Measurements from ENCODE around the gene AIFM2.

AIFM2 gene

DNA sequence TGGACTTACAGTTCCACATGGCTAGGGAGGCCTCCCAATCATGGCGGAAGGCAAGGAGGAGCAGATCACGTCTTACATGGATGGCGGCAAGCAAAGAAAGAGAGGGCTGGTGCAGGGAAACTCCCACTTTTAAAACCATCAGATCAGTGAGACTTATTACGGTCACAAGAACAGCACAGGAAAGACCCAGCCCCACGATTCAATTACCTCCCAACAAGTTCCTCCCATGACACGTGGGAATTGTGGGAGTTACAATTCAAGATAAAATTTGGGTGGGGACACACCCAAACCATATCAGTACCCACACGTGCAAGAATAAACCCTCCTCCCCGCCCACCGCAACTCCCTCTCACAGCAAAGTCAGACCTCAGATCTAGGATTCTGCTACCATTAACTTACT is 4.5 kb upstream of the AIFM2 start:
- no peaks in the 10 kb centered on the region for H3K9me2 ChIP-seq (replicated peaks; ENCODE audit: control insufficient read depth, low read length)
- no peak overlapping the region for H3K4me3 ChIP-seq (ENCODE audit: low read length)
- no peaks in the 10 kb centered on the region for H3K9me3 ChIP-seq (ENCODE audit: control insufficient read depth, insufficient read depth, low read length)
- no peak for TF ChIP-seq EZH2phosphoT487 (IDR thresholded peaks at IDR 0.05; ENCODE audit: borderline replicate concordance, low read length)
- TF ChIP-seq, protein P1, sequence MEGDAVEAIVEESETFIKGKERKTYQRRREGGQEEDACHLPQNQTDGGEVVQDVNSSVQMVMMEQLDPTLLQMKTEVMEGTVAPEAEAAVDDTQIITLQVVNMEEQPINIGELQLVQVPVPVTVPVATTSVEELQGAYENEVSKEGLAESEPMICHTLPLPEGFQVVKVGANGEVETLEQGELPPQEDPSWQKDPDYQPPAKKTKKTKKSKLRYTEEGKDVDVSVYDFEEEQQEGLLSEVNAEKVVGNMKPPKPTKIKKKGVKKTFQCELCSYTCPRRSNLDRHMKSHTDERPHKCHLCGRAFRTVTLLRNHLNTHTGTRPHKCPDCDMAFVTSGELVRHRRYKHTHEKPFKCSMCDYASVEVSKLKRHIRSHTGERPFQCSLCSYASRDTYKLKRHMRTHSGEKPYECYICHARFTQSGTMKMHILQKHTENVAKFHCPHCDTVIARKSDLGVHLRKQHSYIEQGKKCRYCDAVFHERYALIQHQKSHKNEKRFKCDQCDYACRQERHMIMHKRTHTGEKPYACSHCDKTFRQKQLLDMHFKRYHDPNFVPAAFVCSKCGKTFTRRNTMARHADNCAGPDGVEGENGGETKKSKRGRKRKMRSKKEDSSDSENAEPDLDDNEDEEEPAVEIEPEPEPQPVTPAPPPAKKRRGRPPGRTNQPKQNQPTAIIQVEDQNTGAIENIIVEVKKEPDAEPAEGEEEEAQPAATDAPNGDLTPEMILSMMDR (IDR thresholded peaks at IDR 0.05; ENCODE audit: low read depth, low read length, poor library complexity, severe bottlenecking) = no peak
- H4K20me1 ChIP-seq (ENCODE audit: control insufficient read depth, insufficient read depth, low read depth, low read length) = no peaks in the 10 kb centered on the region
- H3K4me2 ChIP-seq (ENCODE audit: low read length) = no peak overlapping the region
- peaks cover 23% of the 10 kb centered on the region for H3F3A ChIP-seq (ENCODE audit: control insufficient read depth, insufficient read depth)
- H3K79me2 ChIP-seq (ENCODE audit: control insufficient read depth, low read length) = peaks cover 4% of the 10 kb centered on the region
- peaks cover 12% of the 10 kb centered on the region for H3K4me1 ChIP-seq (ENCODE audit: control insufficient read depth, low read length)
- peaks cover 21% of the 10 kb centered on the region for H3K36me3 ChIP-seq (ENCODE audit: control insufficient read depth, low read length)
- H3K27me3 ChIP-seq (ENCODE audit: control insufficient read depth, low read length) = no peaks in the 10 kb centered on the region
- no peak overlapping the region for H3K27ac ChIP-seq (ENCODE audit: low read depth, low read length)

DNA sequence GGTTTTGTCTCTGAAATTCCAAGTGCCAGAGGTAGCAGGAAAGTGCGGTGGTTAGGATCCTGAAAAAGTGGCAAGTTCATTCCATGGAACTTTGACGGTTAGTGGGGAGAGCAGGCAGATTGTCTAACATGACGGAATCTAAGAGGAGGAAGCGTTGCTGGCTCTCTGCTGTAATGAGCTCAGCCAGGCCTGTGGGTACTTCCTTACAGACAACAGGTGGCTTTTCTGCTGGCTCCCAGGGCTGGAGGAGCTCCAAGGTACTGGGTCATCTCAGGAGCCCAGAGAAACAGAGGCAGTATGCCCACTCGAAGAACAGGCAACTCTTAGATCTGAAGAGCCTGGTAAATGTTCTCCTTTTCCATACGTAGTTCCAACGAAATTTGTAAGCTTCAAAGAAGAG is 3.1 kb upstream of the AIFM2 start:
- Histone ChIP-seq H3K27ac (ENCODE audit: low read depth, low read length) (no peak overlapping the region), H3K79me2 (ENCODE audit: control insufficient read depth, low read length) (peaks cover 13% of the 10 kb centered on the region), H3K4me3 (ENCODE audit: low read length) (no peak overlapping the region), H3K36me3 (ENCODE audit: control insufficient read depth, low read length) (peaks cover 14% of the 10 kb centered on the region), H3K4me1 (ENCODE audit: control insufficient read depth, low read length) (peaks cover 23% of the 10 kb centered on the region), H3K27me3 (ENCODE audit: control insufficient read depth, low read length) (no peaks in the 10 kb centered on the region), H3K9me3 (ENCODE audit: control insufficient read depth, insufficient read depth, low read length) (no peaks in the 10 kb centered on the region), H4K20me1 (ENCODE audit: control insufficient read depth, insufficient read depth, low read depth, low read length) (no peaks in the 10 kb centered on the region), H3F3A (ENCODE audit: control insufficient read depth, insufficient read depth) (peaks cover 15% of the 10 kb centered on the region), H3K9me2 (replicated peaks; ENCODE audit: control insufficient read depth, low read length) (no peaks in the 10 kb centered on the region), H3K4me2 (ENCODE audit: low read length) (no peak overlapping the region)
- TF ChIP-seq EZH2phosphoT487 (IDR thresholded peaks at IDR 0.05; ENCODE audit: borderline replicate concordance, low read length) = no peak
- TF ChIP-seq, protein P1 (IDR thresholded peaks at IDR 0.05; ENCODE audit: low read depth, low read length, poor library complexity, severe bottlenecking) = no peak

DNA sequence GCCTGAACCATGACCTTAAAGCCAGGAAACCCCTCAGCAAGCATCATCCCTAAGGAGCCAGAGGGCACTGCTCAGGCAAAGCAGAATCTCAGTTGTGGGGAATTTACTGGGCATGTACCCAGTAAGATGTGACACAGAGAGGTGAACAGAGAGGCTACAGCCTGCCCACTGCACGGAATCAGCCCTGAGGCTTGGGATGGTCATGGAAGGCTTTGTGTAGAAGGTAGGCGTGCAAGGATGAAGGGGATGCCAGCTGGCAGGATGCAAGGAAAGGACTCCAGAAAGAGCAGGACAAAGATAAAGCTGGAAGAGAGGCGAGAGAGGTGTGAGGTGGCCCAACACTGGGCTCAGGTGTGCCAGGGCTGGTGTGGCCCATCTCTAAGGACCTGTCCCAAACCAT is 2.4 kb upstream of the AIFM2 start:
- no peaks in the 10 kb centered on the region for H3K9me3 ChIP-seq (ENCODE audit: control insufficient read depth, insufficient read depth, low read length)
- H3K9me2 ChIP-seq (replicated peaks; ENCODE audit: control insufficient read depth, low read length) = no peaks in the 10 kb centered on the region
- peaks cover 23% of the 10 kb centered on the region for H3K4me1 ChIP-seq (ENCODE audit: control insufficient read depth, low read length)
- TF ChIP-seq, protein P1 (IDR thresholded peaks at IDR 0.05; ENCODE audit: low read depth, low read length, poor library complexity, severe bottlenecking) = no peak
- no peak for TF ChIP-seq EZH2phosphoT487 (IDR thresholded peaks at IDR 0.05; ENCODE audit: borderline replicate concordance, low read length)
- H4K20me1 ChIP-seq (ENCODE audit: control insufficient read depth, insufficient read depth, low read depth, low read length) = no peaks in the 10 kb centered on the region
- peaks cover 13% of the 10 kb centered on the region for H3K79me2 ChIP-seq (ENCODE audit: control insufficient read depth, low read length)
- H3K27me3 ChIP-seq (ENCODE audit: control insufficient read depth, low read length) = no peaks in the 10 kb centered on the region
- peaks cover 8% of the 10 kb centered on the region for H3K36me3 ChIP-seq (ENCODE audit: control insufficient read depth, low read length)
- H3F3A ChIP-seq (ENCODE audit: control insufficient read depth, insufficient read depth) = peaks cover 13% of the 10 kb centered on the region
- H3K4me2 ChIP-seq (ENCODE audit: low read length) = no peak overlapping the region
- H3K27ac ChIP-seq (ENCODE audit: low read depth, low read length) = no peak overlapping the region
- H3K4me3 ChIP-seq (ENCODE audit: low read length) = no peak overlapping the region

DNA sequence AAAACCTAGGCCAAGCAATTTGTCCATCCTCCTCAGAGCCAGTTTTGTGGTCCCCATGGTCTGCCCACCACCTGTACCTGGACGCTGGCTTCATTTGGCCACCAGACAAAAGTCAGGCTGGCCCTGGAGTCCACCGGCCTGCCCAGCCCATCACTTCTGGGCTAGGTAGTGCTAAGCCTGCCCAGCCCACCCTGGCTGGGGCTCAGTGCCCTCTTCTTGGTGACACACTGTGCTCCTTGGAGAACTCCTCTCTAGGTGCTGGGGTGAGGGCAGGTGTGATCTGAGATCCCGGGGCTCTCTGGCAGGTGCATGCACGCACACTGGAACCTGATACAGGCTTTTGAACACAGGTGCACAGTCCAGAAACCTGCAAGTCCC is 1.1 kb downstream of the AIFM2 start:
- H3K4me3 ChIP-seq (ENCODE audit: low read length) = peak overlapping the region; percentile 85

More for the DNA sequence above, 1.1 kb downstream of the AIFM2 start:
- no peaks in the 10 kb centered on the region for H4K20me1 ChIP-seq (ENCODE audit: control insufficient read depth, insufficient read depth, low read depth, low read length)
- no peaks in the 10 kb centered on the region for H3K27me3 ChIP-seq (ENCODE audit: control insufficient read depth, low read length)
- peaks cover 23% of the 10 kb centered on the region for H3K4me1 ChIP-seq (ENCODE audit: control insufficient read depth, low read length)
- TF ChIP-seq, protein P1 (IDR thresholded peaks at IDR 0.05; ENCODE audit: low read depth, low read length, poor library complexity, severe bottlenecking) = no peak
- TF ChIP-seq EZH2phosphoT487 (IDR thresholded peaks at IDR 0.05; ENCODE audit: borderline replicate concordance, low read length) = no peak
- no peaks in the 10 kb centered on the region for H3K9me2 ChIP-seq (replicated peaks; ENCODE audit: control insufficient read depth, low read length)
- H3K79me2 ChIP-seq (ENCODE audit: control insufficient read depth, low read length) = peaks cover 13% of the 10 kb centered on the region
- H3F3A ChIP-seq (ENCODE audit: control insufficient read depth, insufficient read depth) = peaks cover 13% of the 10 kb centered on the region
- no peaks in the 10 kb centered on the region for H3K36me3 ChIP-seq (ENCODE audit: control insufficient read depth, low read length)
- no peak overlapping the region for H3K27ac ChIP-seq (ENCODE audit: low read depth, low read length)
- no peaks in the 10 kb centered on the region for H3K9me3 ChIP-seq (ENCODE audit: control insufficient read depth, insufficient read depth, low read length)
- H3K4me2 ChIP-seq (ENCODE audit: low read length) = peak overlapping the region; percentile 94

Measured in DOHH2 (cell line).